Lower leg skin (tissue), 3 donors: ENCODE results near the gene CFC1B.
"Not testable (repeated sequence)": the region's sequence is repeated elsewhere in the genome, so short reads cannot be mapped to it uniquely, and the experiment has no call there.

Experiments used
- POLR2A ChIP-seq, 2 donors: fragments of 450-650 bp; IDR thresholded peaks; one replicate each; pipeline ENCODE4 v1.6.1; 2016 to 2017; ENCODE audit warnings: antibody characterized with exemption in 2 of 2, mild to moderate bottlenecking in 1 of 2, moderate library complexity in 1 of 2
- TF ChIP-seq, protein P1 (sequence below), 3 donors: fragments of 450-650 bp; IDR thresholded peaks; one replicate each; pipeline ENCODE4 v1.5.1; 2016; ENCODE audit warnings: antibody characterized with exemption in 3 of 3, mild to moderate bottlenecking in 3 of 3, moderate library complexity in 2 of 3

DNA sequence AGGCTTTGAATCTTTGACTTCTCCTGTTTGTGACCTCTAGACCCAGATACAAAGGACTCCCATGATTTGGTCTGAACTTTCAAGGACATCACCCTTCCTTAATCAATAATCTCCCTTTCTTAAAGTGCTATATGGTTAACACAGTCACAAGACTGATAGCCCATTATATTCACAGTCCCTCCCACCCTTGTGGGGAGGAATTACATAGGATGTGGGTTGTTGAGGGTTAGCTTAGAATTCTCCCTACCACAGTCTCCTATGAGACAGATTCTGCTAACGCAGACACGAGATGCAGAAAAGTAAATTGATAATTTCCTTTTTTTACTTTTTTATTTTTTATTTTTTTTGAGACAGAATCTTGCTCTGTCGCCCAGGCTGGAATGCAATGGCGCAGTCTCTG lies 33.2 kb downstream of the CFC1B start:
- TF ChIP-seq, protein P1, sequence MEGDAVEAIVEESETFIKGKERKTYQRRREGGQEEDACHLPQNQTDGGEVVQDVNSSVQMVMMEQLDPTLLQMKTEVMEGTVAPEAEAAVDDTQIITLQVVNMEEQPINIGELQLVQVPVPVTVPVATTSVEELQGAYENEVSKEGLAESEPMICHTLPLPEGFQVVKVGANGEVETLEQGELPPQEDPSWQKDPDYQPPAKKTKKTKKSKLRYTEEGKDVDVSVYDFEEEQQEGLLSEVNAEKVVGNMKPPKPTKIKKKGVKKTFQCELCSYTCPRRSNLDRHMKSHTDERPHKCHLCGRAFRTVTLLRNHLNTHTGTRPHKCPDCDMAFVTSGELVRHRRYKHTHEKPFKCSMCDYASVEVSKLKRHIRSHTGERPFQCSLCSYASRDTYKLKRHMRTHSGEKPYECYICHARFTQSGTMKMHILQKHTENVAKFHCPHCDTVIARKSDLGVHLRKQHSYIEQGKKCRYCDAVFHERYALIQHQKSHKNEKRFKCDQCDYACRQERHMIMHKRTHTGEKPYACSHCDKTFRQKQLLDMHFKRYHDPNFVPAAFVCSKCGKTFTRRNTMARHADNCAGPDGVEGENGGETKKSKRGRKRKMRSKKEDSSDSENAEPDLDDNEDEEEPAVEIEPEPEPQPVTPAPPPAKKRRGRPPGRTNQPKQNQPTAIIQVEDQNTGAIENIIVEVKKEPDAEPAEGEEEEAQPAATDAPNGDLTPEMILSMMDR (IDR thresholded peaks at IDR 0.05): not testable (repeated sequence)
- TF ChIP-seq POLR2A (IDR thresholded peaks at IDR 0.05): not testable (repeated sequence)
